Measurements from ENCODE around the gene MAPK4.

DNA sequence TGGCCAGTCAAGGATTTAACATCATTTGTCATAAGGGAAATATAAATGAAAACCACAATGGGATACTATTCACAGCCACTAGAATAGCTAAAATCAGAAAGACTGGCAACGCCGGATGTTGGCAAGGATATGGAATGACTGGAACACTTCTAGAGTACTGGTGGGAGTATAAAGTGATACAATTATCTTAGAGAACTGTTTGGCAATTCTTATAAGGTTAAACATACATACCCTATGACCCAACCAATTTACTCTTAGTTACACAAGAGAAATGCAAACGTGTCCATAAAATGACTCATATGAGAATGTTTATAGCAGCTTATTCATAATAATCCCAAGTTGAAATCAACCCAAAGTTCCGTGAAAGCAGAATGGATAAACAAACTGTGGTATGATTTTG is 35.1 kb downstream of the MAPK4 start:
- TF ChIP-seq, protein P1, sequence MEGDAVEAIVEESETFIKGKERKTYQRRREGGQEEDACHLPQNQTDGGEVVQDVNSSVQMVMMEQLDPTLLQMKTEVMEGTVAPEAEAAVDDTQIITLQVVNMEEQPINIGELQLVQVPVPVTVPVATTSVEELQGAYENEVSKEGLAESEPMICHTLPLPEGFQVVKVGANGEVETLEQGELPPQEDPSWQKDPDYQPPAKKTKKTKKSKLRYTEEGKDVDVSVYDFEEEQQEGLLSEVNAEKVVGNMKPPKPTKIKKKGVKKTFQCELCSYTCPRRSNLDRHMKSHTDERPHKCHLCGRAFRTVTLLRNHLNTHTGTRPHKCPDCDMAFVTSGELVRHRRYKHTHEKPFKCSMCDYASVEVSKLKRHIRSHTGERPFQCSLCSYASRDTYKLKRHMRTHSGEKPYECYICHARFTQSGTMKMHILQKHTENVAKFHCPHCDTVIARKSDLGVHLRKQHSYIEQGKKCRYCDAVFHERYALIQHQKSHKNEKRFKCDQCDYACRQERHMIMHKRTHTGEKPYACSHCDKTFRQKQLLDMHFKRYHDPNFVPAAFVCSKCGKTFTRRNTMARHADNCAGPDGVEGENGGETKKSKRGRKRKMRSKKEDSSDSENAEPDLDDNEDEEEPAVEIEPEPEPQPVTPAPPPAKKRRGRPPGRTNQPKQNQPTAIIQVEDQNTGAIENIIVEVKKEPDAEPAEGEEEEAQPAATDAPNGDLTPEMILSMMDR (IDR thresholded peaks at IDR 0.05; ENCODE audit: insufficient read depth, low read depth, low read length): no peak
- no peak for TF ChIP-seq EZH2 (IDR thresholded peaks at IDR 0.05; ENCODE audit: insufficient read depth, low read length)
